Ammon's horn (tissue), 1 donor: ENCODE data around the gene CCDC12.

ENCODE experiments used
- DNase-seq: peaks from one replicate; pipeline ENCODE4 v3.0.0-alpha.2; 2016; ENCODE audit warnings: low spot score

Gene CCDC12

GRCh38 chr3:46936733-46937250, 39.8 kb downstream of the CCDC12 start:
- no peak for DNase-seq

- no peak for DNase-seq
Observed at GRCh38 chr3:46935989-46936558, 40.5 kb downstream of the CCDC12 start.

- peak; percentile 62 for DNase-seq
Observed at GRCh38 chr3:46935168-46935858, 41.2 kb downstream of the CCDC12 start.

DNA sequence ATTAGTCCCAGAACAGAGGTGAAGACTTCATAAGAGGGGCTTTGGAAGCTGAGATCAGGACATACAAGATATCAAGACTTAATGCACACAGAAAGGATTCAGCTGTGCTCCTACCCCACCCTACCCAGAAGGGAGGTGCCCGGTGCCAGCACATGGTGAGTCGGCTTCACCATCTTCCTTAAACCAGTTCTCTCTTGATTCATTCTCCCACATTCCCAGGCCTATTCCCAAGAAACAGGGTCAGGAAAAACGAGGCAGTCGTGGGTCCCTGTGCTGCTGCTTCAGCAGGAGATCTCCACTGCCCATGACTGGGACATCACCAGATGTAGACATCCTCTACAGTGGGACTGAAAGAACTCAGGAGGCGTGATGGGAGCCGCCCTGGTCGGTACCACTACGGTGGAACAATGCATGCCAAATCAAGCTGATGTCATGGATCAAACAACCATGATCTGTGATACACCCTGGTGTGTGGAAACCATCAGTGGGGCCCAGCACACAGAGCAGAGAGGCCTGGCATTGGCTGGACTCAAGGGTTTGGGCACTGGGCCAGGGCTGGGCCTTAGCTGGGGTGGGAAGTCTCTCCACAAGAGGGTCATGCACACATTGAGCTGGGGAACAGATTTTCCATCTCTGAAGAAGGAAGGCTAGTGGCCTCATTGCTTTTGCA, 41.9 kb downstream of the CCDC12 start:
- DNase-seq: no peak

- DNase-seq: no peak
Observed at GRCh38 chr3:46934072-46934471, 42.5 kb downstream of the CCDC12 start.

DNA sequence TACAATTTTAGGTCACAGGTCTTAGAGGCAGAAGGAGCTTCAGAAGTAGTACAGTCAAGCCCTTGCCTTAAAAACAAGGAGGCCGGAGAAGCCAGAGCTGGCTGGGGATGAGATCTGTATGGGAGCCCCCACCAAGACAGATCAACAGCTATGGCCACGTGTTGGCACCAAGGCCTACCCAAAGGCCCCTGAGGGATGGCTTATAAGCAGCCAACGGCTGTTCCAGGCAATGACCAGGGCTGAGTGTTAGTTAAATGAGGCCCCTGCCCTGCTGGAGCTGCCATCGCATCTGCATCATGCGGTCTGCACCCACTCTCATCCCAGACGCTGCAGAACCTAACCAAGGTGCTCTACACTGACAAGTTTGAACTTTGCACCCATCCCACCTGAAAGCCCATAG, 43.3 kb downstream of the CCDC12 start:
- DNase-seq: no peak

DNA sequence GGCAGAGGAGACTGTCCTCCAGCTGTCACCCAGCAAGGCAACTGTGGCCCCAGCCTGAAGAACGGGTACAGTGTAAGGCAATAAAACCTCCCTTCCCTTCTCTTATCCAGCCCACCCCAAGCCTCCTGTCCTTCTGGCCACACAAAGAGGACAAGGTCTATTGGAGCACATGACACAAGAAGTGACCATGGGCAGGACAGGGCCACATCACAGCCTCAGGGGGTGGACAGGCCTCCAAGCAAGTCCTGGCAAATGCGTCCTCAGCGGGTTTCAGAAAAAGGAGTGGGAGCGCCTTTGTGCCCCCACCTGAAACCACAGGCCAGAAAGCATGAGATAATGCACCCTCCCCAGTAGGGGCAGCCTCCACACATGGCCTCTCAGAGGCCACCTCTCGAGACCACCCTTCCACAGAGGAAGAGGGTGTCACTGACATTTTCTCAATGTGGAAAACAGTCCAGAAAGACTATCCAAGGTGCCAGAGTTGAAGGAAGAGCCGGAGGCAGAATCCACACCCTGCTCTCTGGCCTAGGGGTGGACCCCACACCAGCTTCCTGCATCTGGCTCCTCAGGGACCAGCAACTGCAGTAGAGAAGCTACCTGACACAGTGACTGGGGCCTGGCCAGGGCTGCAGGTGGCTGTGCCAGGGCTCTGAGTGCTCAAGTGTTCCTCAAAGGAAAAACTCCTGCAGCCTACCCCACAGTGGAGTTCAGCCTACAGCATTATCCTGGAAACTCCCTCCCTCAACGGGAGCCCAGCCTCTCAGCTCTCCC, 43.9 kb downstream of the CCDC12 start:
- no peak for DNase-seq

DNA sequence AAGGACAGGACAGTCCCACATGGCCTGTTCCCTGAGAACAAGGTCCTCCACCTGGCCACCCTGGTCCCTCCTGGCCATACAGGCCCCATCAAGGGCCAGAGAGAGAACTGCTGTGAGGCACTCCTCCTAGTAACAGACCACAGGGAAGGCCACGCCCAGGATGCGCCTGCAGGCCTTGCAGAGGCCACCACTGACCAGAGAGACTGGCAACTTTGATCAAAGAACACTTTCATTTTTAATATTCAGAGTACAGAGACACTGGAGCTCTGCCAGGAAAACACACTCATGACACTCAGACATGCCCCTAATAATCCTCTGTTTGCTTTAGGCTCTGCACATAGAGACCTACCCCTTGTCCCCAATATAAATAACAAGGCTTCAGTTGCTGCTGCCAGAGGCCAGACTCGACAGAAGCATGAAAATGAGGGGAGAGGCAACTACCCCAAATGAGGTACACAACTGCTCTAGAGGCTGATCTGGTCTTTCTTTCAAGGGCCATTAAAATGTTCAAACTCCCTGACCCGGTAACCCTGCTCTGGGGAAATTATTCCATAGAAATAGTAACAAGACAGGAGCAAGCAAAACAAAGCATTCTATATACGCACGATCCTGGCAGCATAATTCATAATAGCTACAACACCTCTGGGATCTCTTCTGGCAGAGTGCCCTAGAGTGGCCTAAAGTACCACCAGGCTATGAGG, 44.8 kb downstream of the CCDC12 start:
- no peak for DNase-seq

- DNase-seq: no peak
Observed at GRCh38 chr3:46930945-46931403, 45.6 kb downstream of the CCDC12 start.

DNA sequence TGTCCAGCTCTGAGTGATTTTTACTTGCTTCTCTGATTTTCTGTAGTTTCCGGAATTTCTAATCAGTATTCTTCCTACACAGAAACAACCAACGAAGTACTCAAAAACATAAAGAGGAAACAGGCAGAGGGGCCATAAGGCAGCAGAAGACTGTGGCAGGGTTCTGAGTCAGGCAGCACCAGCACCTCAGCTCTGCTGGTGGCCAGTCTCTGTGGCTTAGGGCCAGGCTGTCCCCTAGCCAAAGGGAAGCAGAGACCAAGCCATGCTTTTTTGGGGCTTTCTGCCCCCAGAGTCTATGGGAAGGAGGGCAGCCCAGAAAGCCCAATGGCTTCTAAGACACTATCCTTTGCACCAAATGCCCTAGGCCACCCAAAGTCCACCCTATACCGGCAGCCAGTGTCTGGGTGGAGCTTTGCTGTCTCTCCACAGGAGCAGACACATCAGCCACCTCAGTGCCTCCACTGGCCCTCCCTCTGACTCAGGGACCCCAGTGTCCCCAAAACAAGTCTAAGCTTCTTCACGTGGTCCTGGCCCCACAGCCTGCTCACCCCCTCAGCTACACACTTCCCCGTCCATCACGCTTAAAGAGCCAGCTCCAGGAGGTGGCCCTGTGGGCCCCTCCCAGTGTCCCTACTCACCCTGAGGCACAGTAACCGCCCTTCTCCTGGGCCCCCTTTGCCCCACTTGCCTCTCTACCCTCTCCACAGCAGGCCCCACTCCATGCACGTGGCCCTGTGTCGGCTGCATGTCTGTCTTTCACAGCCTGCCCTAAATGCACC, 46.2 kb downstream of the CCDC12 start:
- DNase-seq: no peak

DNA sequence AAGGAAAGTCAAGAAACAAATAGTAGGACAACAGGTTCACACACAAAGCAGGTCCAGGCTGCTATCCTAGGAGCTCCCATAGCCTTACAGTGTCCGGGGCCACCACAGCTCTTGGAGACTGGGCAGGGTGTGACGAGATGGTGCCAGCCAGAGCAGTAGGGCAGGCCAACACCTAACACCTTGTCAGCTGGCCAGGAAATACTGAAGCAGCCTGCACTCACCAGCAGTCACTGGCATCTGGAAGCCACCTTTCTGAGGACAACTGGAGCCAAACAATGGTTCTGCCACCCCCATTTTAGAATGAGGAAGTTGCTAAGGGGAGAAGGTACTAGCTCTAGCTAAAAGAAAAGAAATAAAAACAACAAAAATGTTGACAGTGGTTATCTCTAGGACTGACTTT, 47.2 kb downstream of the CCDC12 start:
- no peak for DNase-seq

GRCh38 chr3:46928282-46928681, 48.3 kb downstream of the CCDC12 start:
- DNase-seq: no peak

DNA sequence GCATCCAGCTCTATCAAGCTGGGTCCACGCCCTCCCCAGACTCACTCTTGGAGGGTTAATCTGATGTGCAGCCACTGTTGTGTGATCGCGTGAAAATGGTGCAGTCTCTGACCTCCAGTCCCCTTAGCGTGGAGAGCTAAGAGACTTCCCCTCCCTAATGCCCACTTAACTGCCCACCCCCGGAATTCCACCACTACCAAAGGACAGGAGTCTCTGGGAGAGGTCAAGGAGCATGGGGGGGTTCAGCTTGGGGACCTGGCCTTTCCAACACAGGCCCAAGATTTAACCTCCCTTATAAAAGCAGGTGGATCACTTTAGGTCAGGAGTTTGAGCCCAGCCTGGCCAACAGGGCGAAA, 48.8 kb downstream of the CCDC12 start:
- no peak for DNase-seq

GRCh38 chr3:46926871-46927717, 49.5 kb downstream of the CCDC12 start:
- DNase-seq: peak; percentile 45

DNA sequence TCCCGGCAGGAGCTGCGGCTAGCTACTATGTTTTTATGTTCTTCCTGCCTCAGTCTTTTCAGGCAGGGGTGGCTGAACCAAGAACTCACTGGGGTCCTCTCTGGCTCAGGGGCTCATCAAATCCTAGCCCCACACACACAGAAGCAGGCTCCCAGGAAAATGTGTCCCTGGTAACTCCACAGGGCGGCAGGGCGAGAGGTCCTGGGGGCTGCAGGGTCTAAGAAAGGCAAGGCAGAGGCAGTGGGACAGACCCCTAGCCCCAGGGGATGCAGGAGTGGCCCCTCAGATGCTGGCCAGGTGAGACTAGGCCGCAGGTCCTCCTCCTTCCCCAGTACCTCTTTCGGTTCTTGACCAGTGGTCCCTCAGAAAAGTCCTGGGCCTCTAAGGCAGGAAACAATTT, 50.1 kb downstream of the CCDC12 start:
- DNase-seq: no peak

GRCh38 chr3:46926039-46926438, 50.5 kb downstream of the CCDC12 start:
- DNase-seq: no peak

GRCh38 chr3:46925585-46925934, 51.0 kb downstream of the CCDC12 start:
- no peak for DNase-seq

DNA sequence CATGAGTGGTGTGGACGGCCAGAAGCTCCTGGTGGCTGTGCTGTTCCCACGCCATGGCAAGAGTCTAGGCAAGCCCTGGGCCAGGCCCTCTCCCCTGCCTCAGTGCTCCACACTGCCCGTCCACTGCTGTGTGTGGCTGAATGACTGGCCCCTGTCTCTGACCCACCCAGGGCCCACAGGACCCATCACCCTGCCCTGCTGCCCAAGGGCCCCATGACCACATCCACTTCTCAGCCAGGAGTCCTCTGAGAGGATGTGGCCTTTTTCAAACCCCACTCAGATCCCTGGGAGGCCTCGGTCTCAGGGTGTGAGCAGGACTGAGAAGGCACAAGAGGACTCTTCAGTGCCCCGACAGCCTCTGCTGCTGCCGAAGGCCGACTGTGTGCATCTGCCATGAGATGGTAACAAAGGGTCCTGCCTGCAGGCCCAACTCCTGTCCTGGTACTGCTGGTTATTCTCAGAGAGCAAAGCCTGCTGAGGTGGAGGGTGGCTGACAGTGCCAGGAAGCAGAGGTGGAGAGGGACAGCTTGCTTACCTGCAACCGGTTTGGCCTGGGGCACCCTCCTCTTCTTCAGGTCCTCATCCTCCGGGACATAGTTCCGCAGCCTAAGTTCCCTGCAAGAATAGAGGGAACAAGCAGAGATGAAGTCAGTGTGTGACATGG, 51.5 kb downstream of the CCDC12 start:
- no peak for DNase-seq

DNA sequence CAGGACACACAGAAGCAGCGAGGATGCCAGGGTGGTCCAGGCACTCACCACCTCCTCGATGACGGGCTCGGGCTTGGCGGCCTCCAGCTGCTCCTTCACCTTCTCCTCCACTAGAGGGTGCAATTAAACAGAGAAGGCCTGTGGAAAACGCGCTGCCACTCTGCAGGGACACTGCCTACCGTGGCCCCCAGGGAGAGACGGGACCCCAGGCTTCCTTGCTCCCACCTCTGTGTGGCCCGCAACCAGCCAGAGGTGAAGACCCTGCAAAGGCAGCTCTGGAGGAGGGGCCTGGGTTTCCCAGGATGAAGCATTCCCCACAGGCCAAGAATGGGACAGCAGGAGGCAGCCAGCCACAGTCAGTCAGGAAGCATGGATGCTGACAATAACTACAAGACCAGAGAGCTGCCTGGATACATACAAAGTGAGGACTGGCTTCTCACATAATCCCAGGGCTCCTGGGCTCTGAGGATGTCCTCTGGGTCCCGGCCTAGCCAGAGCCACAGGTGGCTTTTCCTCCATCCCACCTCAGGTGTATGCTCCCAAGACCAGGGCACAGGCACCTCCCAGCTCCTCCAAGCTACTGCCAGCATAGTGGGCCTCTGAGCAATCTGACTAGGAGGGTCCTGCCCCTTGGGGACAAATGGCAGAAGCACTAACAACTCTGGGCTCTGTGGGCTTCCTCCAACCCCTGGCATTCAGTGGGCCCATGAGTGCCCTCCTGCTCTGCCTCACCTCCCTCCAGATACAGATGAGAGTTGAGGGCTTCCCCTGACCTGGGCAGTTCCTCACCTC, 52.8 kb downstream of the CCDC12 start:
- DNase-seq: peak; percentile 56
